Adrenal gland (tissue), 19 donors: ENCODE results near the gene CNTLN. TPM values are rescaled to one million over a fixed set of nuclear protein-coding genes. Genes with fewer than 3 reads are reported as not detected.
A peak's percentile ranks its signal among the peaks of the same experiment; 100 is the strongest.

Source experiments
- DNase-seq, 7 donors: peaks; one replicate each; pipeline ENCODE4 v3.0.0-alpha.2; 2019 to 2020
- H3K27ac ChIP-seq, 5 donors: fragments of 200-600 bp; sonication (generic) in 4 of 5; 1 replicate in 3 of 5; 2 replicates in 2 of 5; pipeline versions ENCODE4 v1.5.1 to v1.8.0; 2016 to 2020; ENCODE audit warnings: mild to moderate bottlenecking in 1 of 5
- H3K27me3 ChIP-seq: fragments of 200-600 bp; 2 replicates; pipeline ENCODE4 v1.8.0; 2021
- H3K36me3 ChIP-seq, 2 donors: fragments of 200-600 bp; replicated peaks in 1 of 2; 1 replicate in 1 of 2; 2 replicates in 1 of 2; pipeline versions ENCODE4 v1.5.1 to v1.8.0; 2018 to 2022
- H3K4me1 ChIP-seq, 2 donors: fragments of 200-600 bp; replicated peaks in 1 of 2; 1 replicate in 1 of 2; 2 replicates in 1 of 2; pipeline versions ENCODE4 v1.5.1 to v1.8.0; 2018 to 2021
- H3K4me3 ChIP-seq, 4 donors: fragments of 200-600 bp; sonication (generic) in 3 of 4; one replicate each; pipeline ENCODE4 v1.5.1; 2016 to 2018
- H3K9me3 ChIP-seq, 3 donors: fragments of 200-600 bp; sonication (generic) in 1 of 3; replicated peaks in 1 of 3; 1 replicate in 2 of 3; 2 replicates in 1 of 3; pipeline versions ENCODE4 v1.5.1 to v1.8.0; 2016 to 2021
- POLR2A ChIP-seq, 2 donors: fragments of 450-650 bp; IDR thresholded peaks; one replicate each; pipeline ENCODE4 v1.6.1; 2017; ENCODE audit warnings: antibody characterized with exemption in 2 of 2, mild to moderate bottlenecking in 2 of 2, moderate library complexity in 1 of 2
- WGBS, 4 donors: extraction: QIAGEN DNeasy Blood & Tissue Kit in 2 of 4; methylation state at CpG; one replicate each; pipeline versions ENCODE4 v1.1.5 to v1.1.7; 2013 to 2017; 5-methylcytosine and 5-hydroxymethylcytosine counted together
- intact Hi-C, 2 donors: fragments of 100-400 bp; cut with DNase I; formaldehyde crosslinking; loops; one replicate each; pipeline versions ENCODE4 v1.14.1 to v1.15.0; 2022 to 2023
- long read RNA-seq, 10 donors: library from polyadenylated mRNA in 3 of 10; unstranded in 2 of 10; stranded (forward) in 1 of 10; transcript quantifications; one replicate each; pipeline ENCODE4 v2.0.0 and lab custom pipeline, GENCODE V29; 2021 to 2026
- polyA plus RNA-seq, 3 donors: library from polyadenylated mRNA; stranded (reverse); fragments of 200-250 nt in 2 of 3; fragments of 350-450 nt in 1 of 3; fragmentation: Illumina TruSeq in 1 of 3; extraction: RNeasy Lipid Tissue Mini Kit (QIAGEN cat#74804) in 1 of 3; gene quantifications; one replicate each; pipeline ENCODE4 v1.2.3, GENCODE V29; 2013 to 2014
- total RNA-seq, 9 donors: library from RNA; depleted of rRNA in 4 of 9; stranded (reverse); fragments of >200 nt in 4 of 9; fragments of 120-200 nt in 1 of 9; fragmentation: NEBNext Ultra II Directional in 1 of 9; extraction: Animal tissue kit (Norgen Biotek cat#: 25700) in 1 of 9; gene quantifications; one replicate each; pipeline versions ENCODE4 v1.1.0 to v1.2.4, GENCODE V29; 2013 to 2023
- TF ChIP-seq, protein P1 (sequence below), 6 experiments: fragments of 450-650 bp in 4 of 6; fragments of 200-600 bp in 2 of 6; sonication (generic) in 1 of 6; IDR thresholded peaks; 1 replicate in 5 of 6; 2 replicates in 1 of 6; pipeline versions ENCODE4 v1.5.1 to v1.8.0; 2016 to 2021; ENCODE audit warnings: antibody characterized with exemption in 6 of 6, mild to moderate bottlenecking in 2 of 6, moderate library complexity in 1 of 6
- donor health status: healthy with polysubstance abuse.
- donor health status: Bipolar disorder and iron deficiency.
- donor health status: DM: yes; HTN: yes; CAD: no.
- donor health status: DM: no; HTN: no; CAD: no.
- donor health status: DM: no; HTN: no; CAD: no.
- donor health status: DM: yes; HTN: yes; CAD: no.

The CNTLN gene, protein sequence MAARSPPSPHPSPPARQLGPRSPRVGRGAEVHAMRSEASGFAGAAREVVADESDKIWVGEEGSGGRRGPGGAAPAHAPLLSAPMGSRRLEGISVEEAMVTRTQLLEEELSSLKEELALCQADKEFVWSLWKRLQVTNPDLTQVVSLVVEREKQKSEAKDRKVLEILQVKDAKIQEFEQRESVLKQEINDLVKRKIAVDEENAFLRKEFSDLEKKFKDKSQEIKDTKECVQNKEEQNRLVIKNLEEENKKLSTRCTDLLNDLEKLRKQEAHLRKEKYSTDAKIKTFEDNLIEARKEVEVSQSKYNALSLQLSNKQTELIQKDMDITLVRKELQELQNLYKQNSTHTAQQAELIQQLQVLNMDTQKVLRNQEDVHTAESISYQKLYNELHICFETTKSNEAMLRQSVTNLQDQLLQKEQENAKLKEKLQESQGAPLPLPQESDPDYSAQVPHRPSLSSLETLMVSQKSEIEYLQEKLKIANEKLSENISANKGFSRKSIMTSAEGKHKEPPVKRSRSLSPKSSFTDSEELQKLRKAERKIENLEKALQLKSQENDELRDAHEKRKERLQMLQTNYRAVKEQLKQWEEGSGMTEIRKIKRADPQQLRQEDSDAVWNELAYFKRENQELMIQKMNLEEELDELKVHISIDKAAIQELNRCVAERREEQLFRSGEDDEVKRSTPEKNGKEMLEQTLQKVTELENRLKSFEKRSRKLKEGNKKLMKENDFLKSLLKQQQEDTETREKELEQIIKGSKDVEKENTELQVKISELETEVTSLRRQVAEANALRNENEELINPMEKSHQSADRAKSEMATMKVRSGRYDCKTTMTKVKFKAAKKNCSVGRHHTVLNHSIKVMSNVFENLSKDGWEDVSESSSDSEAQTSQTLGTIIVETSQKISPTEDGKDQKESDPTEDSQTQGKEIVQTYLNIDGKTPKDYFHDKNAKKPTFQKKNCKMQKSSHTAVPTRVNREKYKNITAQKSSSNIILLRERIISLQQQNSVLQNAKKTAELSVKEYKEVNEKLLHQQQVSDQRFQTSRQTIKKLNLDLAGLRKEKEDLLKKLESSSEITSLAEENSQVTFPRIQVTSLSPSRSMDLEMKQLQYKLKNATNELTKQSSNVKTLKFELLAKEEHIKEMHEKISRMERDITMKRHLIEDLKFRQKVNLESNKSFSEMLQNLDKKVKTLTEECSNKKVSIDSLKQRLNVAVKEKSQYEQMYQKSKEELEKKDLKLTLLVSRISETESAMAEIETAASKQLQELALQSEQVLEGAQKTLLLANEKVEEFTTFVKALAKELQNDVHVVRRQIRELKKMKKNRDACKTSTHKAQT (N-terminal part only)
- total RNA-seq, result 10 to 100 TPM in 3 of 9 donors, 1 to 10 TPM in 6; 2.1 to 13.6 (median 6.5) TPM
- polyA plus RNA-seq, result 1 to 10 TPM; 2.4 to 6.8 (median 4.1) TPM
- long read RNA-seq, donor 1, partial matches to known transcripts, result 0 of 1 reads
- long read RNA-seq, donor 1, other reads (novel, unspliced or antisense), result 0 of 1 reads
- long read RNA-seq, donor 2, result 0 reads
- long read RNA-seq, donor 3, result 0 reads
- long read RNA-seq, donor 4, full-length matches to known transcripts, result 1 of 5 reads
- long read RNA-seq, donor 4, partial matches to known transcripts, result 2 of 5 reads
- long read RNA-seq, donor 4, other reads (novel, unspliced or antisense), result 2 of 5 reads
- long read RNA-seq, donor 5, partial matches to known transcripts, result 2 of 5 reads
- long read RNA-seq, donor 5, other reads (novel, unspliced or antisense), result 1 of 5 reads
- long read RNA-seq, donor 6, partial matches to known transcripts, result 5 of 6 reads
- long read RNA-seq, donor 6, other reads (novel, unspliced or antisense), result 1 of 6 reads
- long read RNA-seq, donor 7, result 0 reads
- long read RNA-seq, donor 8, result 0 reads
- long read RNA-seq, donor 9, full-length matches to known transcripts, result 1 of 1 reads
- long read RNA-seq, donor 9, partial matches to known transcripts, result 0 of 1 reads
- long read RNA-seq, donor 9, other reads (novel, unspliced or antisense), result 0 of 1 reads
- long read RNA-seq, donor 10, result 0 reads

DNA sequence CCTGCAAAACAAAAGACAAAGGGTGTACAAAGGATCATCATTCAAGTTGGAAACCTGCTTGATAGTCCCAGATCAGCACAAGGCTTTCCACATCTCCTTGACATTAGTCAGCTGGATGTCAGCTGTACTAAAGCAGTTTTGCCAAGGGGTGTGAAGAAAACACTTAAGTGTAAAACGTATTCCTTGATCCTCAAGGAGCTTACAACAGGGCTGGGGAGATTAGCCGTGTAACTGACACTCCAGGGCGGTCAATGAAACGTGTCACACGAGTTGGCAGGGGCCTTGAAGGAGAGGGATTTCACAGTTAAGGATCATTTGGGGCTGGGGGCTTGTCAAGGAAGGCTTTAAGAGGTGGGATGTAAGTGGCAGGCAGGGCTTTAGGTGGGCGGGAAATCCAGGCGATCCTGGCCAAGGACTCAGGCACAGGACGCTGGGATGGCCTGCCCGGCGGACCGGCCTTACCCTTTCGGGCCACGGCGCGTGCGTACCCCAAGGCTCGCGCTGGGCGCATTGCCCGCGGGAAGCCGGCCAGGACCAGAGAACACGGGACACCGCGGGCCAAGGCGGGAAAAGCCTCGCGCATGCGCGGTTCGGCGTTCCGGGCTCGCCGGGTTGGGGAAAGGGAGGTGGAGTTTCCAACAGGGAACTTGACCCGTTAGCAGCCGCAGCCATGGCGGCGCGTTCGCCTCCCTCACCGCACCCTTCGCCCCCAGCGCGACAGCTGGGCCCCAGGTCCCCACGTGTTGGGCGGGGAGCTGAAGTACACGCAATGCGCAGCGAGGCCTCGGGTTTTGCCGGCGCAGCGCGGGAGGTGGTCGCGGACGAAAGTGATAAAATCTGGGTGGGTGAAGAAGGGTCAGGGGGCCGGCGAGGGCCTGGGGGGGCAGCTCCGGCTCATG is at the start of gene CNTLN:
Gene CNTLN, plus strand, starts transcription at position 645 of the 899 bp plus-strand sequence. Its CDS starts 26 bp downstream, at position 671.
- Histone ChIP-seq H3K4me3 (peak within 1 kb of the TSS; percentile 59 to 98 (median 84)), H3K9me3 (no peaks in the 10 kb centered on the region), H3K4me1 (peaks cover 0 to 6% of the 10 kb centered on the region in 2 donors), H3K27me3 (no peaks in the 10 kb centered on the region), H3K27ac (peak within 1 kb of the TSS; percentile 36 to 90 (median 75)), H3K36me3 (no peaks in the 10 kb centered on the region)
- DNase-seq, result peak; percentile 93 to 98 (median 96)
- TF ChIP-seq, protein P1, sequence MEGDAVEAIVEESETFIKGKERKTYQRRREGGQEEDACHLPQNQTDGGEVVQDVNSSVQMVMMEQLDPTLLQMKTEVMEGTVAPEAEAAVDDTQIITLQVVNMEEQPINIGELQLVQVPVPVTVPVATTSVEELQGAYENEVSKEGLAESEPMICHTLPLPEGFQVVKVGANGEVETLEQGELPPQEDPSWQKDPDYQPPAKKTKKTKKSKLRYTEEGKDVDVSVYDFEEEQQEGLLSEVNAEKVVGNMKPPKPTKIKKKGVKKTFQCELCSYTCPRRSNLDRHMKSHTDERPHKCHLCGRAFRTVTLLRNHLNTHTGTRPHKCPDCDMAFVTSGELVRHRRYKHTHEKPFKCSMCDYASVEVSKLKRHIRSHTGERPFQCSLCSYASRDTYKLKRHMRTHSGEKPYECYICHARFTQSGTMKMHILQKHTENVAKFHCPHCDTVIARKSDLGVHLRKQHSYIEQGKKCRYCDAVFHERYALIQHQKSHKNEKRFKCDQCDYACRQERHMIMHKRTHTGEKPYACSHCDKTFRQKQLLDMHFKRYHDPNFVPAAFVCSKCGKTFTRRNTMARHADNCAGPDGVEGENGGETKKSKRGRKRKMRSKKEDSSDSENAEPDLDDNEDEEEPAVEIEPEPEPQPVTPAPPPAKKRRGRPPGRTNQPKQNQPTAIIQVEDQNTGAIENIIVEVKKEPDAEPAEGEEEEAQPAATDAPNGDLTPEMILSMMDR (IDR thresholded peaks at IDR 0.05), result no peak
- TF ChIP-seq POLR2A (IDR thresholded peaks at IDR 0.05), result peak; percentile 30 to 74
- intact Hi-C loops, result no loop called here
- WGBS, 4 donors, result 1 to 2% (median 2%) methylated on average over 24 to 61 of the region's 61 CpGs

DNA sequence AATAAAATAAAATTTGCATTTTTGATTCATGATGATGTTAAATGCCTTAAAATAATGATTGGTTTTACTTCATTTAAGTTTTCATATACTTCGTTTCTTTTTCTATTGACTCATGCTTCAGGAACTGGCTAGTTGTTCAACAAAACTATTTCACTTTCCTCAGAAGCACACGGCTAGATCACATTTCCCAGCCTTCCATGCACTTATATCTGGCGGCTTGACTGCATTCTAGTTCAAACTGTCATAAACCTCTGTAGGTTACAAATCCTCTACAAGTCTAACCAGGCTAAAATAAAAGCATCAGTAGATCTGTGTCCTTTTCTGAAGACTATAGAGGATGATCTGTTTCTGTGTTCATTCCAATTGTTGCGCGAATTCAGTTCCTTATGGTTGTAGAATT is 46.3 kb upstream of the CNTLN start:
- no peaks in the 10 kb centered on the region for H3K9me3 ChIP-seq
- no peak for DNase-seq
- no peaks in the 10 kb centered on the region for H3K27me3 ChIP-seq
- intact Hi-C loops, result no loop called here
- no peak overlapping the region for H3K4me3 ChIP-seq
- TF ChIP-seq POLR2A (IDR thresholded peaks at IDR 0.05), result no peak
- TF ChIP-seq, protein P1 (IDR thresholded peaks at IDR 0.05), result no peak
- H3K36me3 ChIP-seq, result no peaks in the 10 kb centered on the region
- WGBS, 4 donors, result 87 to 92% (median 88%) methylated on average over 5 of the region's 5 CpGs
- H3K27ac ChIP-seq, result no peak overlapping the region
- no peaks in the 10 kb centered on the region for H3K4me1 ChIP-seq

DNA sequence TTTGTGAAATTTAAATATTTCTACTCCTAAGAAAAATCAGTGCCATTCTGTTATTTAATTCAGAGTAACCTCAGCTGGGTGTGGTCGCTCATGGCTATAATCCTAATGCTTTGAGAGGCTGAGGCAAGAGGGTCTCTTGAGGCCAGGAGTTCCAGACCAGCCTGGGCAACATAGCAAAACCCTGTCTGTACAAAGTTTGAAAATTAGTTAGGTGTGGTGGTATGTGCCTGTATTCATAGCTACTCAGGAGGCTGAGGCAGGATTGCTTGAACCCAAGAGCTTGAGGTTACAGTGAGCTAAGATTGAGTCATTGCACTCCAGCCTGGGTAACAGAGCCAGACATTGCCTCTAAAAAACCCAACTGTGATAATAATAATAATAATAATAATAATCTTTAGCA is 44.8 kb upstream of the CNTLN start:
- intact Hi-C loops, result no loop called here

More for the DNA sequence above, 44.8 kb upstream of the CNTLN start:
- Histone ChIP-seq H3K27ac (no peak overlapping the region), H3K36me3 (no peaks in the 10 kb centered on the region), H3K4me3 (no peak overlapping the region), H3K27me3 (no peaks in the 10 kb centered on the region), H3K9me3 (no peaks in the 10 kb centered on the region), H3K4me1 (no peaks in the 10 kb centered on the region)
- TF ChIP-seq, protein P1 (IDR thresholded peaks at IDR 0.05), result no peak
- TF ChIP-seq POLR2A (IDR thresholded peaks at IDR 0.05), result no peak
- DNase-seq, result no peak
- 87 to 92% (median 90%) methylated on average over 1 of the region's 1 CpG for WGBS, 4 donors
